IMR-90 (cell line): ENCODE results near the gene DHRSX.

Experiments used
- BHLHE40 ChIP-seq: fragments of 150-350 bp; IDR thresholded peaks from 2 replicates; pipeline ENCODE4 v1.6.1; 2016; ENCODE audit warnings: mild to moderate bottlenecking, low read depth, low read length
- CTCF ChIP-seq: conservative IDR thresholded peaks from 2 replicates; pipeline ENCODE4 v1.5.1; 2012; ENCODE audit warnings: mild to moderate bottlenecking, low read depth, low read length, improper control_type of control experiment
- ELK1 ChIP-seq: fragments of 150-350 bp; IDR thresholded peaks from 2 replicates; pipeline ENCODE4 v1.6.1; 2016; ENCODE audit warnings: low read depth, mild to moderate bottlenecking, low read length, moderate library complexity, borderline replicate concordance
- MXI1 ChIP-seq: IDR thresholded peaks from 2 replicates; pipeline ENCODE4 v1.6.1; 2012; ENCODE audit warnings: low read depth, mild to moderate bottlenecking, low read length, moderate library complexity, borderline replicate concordance
- POLR2A ChIP-seq: IDR thresholded peaks from 2 replicates; pipeline ENCODE4 v1.6.1; 2012; ENCODE audit warnings: mild to moderate bottlenecking, low read depth, low read length
- RAD21 ChIP-seq: IDR thresholded peaks from 2 replicates; pipeline ENCODE4 v1.6.1; 2012; ENCODE audit warnings: low read length, improper control_type of control experiment
- SMC3 ChIP-seq: fragments of 150-350 bp; IDR thresholded peaks from 2 replicates; pipeline ENCODE4 v1.6.1; 2016; ENCODE audit warnings: low read depth, mild to moderate bottlenecking, antibody characterized with exemption, low read length, moderate library complexity
- TF ChIP-seq, protein P1 (sequence below): fragments of 150-350 bp; IDR thresholded peaks from 2 replicates; pipeline ENCODE4 v1.6.1; 2017; ENCODE audit warnings: mild to moderate bottlenecking, antibody characterized with exemption, low read length, low read depth

GRCh38 chrX:2462074-2462473, 38.7 kb downstream of the DHRSX start:
- TF ChIP-seq CTCF (no peak), POLR2A (no peak), SMC3 (no peak), ELK1 (no peak), MXI1 (no peak), RAD21 (no peak), BHLHE40 (no peak)
- TF ChIP-seq, protein P1, sequence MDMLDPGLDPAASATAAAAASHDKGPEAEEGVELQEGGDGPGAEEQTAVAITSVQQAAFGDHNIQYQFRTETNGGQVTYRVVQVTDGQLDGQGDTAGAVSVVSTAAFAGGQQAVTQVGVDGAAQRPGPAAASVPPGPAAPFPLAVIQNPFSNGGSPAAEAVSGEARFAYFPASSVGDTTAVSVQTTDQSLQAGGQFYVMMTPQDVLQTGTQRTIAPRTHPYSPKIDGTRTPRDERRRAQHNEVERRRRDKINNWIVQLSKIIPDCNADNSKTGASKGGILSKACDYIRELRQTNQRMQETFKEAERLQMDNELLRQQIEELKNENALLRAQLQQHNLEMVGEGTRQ, result no peak
